ENCODE results near the gene FSD1L.
"Not testable (repeated sequence)": the region's sequence is repeated elsewhere in the genome, so short reads cannot be mapped to it uniquely, and the experiment has no call there.

Gene FSD1L

DNA sequence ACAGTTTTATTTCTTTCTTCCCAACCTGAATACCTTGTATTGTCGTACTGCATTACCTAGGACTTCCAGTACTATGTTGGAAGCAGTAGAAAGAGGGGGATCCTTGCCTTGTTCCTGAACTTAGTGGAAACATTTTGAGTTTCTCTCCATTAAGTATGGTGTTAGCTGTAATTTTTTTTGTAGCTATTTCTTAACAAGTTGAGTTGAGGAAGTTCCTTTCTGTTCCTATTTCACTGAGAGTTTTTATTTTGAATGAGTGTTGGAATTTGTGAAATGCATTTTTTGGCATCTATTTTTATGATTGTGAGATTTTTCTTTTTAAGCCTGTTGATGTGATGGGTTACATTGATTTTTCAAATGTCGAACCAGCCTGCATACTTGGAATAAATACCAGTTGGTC, 49.0 kb downstream of the FSD1L start:
- DNase-seq, result no peak

DNA sequence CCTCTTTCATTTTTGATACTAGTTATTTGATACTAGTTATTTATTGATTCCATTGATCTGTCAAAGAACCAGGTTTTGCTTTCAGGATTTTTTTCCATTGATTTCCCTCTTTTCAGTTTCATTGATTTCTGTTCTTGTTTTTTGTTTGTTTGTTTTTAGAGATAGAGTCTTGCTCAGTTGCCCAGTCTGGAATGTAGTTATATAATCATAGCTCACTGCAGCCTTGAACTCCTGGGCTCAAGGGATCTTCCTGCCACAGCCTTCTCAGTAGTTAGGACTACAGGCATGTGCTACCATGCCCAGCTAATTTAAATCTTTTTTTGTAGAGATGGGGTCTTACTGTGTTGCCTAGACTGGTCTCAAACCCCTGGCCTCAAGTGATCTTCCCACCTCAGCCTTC, 49.9 kb downstream of the FSD1L start:
- DNase-seq, result no peak

DNA sequence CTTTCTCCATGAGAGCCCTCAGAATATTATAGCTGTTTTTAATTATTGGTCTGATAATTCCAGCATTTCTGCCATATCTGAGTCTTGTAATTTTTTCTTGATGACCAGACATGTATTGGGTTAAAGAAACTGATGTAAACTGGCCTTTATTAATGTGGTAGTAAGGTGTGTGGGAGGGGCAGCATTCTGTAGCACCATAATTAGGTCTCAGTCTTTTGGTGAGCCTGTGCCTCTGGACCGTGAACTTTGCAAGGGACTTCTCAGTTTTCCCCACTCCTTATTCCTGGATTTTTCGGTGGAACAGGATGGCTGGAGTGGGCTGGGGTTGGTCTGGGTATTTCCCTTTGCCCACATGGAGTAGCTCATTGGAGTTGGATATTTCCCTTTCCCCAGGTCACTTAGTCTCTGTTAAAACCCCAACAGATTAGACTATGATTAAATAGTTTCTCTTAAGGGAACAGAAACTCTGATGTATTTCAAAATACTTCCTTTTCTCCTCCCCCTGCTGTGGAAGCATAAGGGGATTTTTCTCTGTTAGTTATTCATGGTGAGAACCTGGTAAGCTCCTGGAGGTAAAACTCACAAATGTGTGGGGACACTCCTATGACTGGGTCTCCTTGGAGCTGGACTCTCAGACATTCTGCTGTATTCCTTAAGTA, 52.4 kb downstream of the FSD1L start:
- DNase-seq, result no peak

DNA sequence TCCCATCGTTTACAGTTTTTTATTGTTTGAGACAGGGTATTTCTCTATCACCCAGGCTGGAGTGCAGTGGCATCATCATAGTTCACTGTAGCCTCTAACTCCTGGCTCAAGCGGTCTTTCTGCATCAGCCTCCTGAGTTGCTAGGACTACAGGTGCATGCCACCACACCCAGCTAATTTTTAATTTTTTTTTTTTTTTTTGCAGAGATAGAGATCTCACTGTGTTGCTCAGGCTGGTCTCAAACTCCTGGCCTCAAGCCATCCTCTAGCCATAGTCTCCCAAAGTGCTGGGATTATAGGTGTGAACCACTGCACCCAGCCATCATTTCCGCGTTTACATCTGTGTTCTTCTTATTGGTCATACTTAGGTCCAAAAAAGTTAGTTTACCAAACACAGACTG, 53.6 kb downstream of the FSD1L start:
- no peak for DNase-seq

DNA sequence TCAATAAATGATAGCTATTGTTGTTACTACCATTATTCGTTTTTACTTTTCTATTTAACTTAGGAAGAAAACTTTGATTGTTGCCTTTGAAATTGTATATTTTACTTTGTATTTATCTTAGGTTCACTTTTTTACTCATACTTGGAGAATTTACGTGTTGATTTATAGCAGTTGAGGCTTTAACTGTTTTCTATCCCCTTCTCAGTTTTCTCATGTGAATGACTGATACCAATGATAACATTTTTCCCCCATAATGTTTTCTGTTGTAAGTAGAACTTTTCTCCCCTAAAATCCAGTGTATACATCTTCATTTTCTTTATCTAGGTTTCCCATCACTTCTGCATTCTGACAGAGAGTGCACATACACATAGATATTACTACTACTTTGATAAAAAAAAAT, 54.4 kb downstream of the FSD1L start:
- DNase-seq, result no peak

DNA sequence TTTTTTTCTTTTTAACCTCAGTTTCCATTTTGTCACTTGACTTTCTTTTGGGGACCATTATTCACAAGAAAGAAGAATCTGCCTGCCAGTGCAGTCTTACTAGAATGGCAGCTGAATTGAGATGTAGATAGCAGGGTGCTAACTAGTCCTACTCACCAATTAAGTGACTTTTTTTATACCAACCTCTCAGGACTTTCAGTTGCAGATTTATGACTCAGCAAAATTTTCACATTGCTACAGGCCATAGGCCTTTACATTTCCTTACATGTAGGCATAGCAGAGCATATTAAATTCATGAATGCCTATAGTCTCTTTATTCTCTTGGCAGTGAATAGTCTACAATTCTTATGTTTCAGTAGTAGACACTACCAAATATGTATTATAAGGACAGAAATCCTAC, 56.0 kb downstream of the FSD1L start:
- no peak for DNase-seq

DNA sequence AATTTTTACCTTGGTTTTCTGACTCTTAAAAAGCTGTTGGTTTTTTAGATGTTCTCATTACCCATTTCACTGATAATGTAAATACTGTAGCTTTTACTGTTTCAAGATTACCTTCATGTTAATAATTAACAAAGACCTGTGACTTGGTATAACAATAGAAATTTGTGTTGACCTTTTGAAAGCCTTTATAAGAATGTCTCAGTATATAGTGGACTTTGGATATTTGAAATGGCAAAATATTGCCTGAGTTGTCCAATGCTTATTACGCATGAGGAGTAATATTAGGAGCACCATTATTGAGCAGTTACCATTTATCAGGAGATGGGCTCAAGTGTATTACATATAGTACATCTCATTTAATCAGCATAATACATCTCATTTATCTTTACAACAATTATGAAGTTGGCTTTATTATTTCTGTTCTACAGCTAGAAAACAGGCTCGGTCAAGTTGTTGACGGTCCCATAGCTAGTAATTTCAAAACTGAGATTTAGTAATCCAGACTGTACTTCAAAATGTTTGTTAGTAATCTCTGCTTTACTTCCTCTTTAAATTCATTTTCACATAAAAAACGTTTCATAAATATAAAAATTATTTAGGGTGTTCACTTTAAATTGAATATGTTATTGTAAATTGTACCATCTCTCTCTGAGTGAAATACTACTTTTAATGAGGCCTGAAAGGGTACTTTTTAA, 59.4 kb downstream of the FSD1L start:
- no peak for DNase-seq

DNA sequence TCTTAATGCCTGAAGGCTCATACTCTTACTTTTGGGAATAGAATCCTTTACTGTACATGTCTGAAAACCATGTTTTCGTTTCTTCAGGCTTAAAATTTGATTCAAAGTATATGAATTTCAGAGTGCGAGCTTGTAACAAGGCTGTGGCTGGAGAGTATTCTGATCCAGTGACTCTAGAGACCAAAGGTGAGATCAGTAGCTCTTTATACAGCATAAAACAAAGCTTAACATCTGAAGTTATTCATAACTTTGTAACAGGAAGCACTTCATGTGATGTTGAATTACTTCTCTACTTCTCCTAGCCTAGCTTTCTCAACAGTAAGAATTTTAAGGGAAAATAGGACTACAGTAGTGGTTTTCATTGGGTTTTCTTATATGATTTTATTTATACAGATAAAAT, 60.7 kb downstream of the FSD1L start:
- DNase-seq, result no peak

DNA sequence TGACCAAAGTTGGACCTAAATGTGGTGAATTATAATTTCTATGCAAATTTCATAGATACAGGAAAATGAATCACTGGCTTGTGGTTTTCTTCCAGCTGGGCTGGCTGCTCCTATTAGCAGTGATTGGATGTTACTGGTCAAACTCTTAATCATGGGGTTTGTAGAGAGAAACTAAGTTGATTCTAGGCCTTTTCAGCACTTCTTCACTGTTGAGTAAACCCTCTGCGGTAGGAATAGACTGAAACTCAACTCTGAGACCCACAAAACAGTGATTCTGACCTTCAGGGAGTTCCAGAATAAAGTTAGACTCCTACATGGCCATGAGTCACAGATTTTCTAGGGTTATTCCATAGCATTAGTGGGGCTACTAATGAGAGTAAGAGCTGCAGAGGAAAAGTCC, 62.2 kb downstream of the FSD1L start:
- DNase-seq, result no peak

DNA sequence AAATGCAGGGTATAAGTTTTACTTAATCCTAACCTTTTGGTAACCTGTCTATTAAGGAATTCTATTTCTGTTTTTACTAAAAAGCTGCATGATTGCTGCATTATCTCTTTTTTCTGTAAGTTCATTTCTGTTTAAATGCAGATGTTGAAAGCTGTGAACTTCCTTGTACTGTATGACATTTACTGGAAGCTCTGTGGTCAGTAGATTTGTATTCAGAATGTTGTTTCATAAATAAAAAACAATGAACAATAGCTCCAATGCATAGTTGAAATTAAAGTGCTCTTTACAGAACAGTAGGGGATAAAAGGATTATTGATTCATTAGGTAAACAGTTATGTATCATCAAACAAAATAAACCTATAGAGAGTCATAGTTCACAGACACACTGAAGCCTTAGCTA, 63.6 kb downstream of the FSD1L start:
- DNase-seq, result no peak

DNA sequence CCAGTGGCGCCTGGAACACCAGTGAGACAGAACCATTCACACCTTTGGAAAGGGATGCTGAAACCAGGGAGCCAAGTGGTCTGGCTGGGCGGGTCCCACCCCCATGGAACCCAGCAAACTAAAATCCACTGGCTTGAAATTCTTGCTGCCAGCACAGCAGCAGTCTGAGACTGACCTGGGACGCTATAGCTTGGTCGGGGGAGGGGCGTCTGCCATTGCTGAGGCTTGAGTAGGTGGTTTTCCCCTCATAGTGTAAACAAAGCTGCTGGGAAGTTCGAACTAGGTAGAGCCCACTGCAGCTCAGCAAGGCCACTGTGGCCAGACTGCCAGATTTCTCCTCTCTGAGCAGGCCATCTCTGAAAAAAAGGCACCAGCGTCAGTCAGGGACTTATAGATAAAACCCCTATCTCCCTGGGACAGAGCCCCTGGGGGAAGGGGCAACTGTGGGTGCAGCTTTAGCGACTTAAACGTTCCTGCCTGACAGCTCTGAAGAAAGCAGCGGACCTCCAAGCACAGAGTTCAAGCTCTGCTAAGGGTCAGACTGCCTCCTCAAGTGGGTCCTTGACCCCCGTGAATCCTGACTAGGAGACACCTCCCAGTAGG, 68.1 kb downstream of the FSD1L start:
- no peak for DNase-seq

DNA sequence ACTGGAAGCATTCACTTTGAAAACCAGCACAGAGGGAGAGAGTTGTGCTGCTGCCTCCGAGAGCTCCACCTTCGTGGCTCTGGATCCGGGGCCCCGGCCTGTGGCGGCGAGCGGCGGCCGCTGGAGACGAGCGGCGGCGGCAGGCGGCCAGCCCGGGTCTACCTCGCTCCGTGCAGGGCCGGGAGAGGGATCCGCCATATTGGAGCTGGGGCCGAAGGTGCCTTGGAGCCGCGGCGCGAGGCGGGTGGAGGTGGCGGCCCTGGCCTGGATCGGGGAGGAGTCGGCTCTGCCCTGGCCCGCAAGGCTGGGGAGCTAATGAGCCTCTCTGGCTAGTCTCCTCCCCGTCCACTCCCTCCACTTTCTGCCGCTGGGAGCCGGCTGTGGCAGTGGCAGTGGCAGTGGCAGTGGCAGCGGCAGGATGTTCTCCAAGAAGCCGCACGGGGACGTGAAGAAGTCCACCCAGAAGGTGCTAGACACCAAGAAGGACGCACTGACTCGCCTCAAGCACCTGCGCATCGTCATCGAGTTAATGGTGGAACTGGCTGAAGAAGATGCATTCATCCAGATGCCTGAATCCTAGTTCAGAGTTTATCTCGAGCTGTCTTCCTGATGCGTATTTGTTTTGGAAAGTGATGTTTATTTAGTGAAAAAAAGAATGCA, 72.0 kb downstream of the FSD1L start:
- DNase-seq, result peak; percentile 10

DNA sequence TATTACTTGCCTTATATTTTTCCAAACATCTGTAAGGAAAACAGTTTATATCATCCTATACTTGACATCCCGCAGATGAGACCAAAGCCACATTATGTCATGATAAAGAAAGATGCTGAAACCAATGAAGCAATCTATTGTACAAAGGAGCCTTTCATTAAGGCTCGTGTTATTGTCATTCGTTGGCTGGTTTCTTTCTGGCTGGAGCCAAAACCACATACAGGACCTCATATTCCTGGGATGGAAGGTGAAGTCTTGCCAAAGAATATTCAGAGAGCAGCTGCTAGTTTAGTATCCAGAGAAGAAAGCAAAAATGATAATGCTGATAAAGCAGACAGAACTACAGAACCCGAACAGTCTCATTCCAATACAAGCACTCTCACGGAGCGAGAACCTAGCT, 73.2 kb downstream of the FSD1L start:
- not testable (repeated sequence) for DNase-seq

DNA sequence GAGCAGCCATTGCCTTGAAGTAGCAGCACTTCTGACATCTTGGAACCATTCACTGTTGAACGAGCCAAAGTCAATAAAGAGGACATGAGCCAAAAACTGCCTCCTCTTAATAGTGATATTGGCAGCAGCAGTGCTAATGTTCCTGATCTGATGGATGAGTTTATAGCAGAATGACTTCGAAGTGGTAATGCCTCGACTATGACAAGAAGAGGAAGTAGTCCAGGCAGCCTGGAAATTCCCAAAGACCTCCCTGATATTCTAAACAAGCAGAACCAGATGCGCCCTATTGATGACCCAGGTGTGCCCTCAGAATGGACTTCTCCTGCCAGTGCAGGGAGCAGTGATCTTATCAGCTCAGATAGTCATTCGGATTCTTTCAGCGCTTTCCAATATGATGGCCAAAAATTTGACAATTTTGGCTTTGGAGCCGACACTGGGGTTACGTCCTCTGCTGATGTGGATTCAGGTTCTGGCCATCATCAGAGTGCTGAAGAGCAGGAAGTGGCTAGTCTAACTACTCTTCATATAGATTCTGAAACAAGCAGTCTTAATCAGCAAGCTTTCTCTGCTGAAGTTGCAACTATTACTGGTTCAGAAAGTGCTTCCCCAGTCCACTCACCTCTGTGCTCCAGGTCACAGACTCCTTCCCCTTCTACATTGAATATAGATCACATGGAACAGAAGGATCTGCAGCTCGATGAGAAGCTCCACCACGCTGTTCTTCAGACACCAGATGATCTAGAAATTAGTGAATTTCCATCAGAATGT, 75.0 kb downstream of the FSD1L start:
- not testable (repeated sequence) for DNase-seq

DNA sequence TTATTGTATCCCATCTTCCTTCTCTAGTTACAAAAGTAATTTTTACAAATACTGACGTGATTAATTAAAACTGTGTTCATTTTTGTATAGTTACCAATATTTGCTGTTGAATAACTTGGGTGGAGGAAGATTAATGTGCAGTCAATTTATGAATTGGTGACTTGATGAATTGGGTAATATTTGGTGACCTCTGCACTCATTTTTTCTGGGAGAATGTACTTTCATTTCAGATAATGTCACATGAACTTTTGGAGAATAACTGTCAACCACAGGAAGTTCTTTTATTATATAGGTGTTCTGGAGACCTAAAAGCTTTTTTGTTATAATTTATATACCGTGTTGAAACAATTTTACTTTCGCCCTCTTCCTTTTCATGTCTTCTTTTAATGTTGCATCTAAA, 83.7 kb downstream of the FSD1L start:
- no peak for DNase-seq

DNA sequence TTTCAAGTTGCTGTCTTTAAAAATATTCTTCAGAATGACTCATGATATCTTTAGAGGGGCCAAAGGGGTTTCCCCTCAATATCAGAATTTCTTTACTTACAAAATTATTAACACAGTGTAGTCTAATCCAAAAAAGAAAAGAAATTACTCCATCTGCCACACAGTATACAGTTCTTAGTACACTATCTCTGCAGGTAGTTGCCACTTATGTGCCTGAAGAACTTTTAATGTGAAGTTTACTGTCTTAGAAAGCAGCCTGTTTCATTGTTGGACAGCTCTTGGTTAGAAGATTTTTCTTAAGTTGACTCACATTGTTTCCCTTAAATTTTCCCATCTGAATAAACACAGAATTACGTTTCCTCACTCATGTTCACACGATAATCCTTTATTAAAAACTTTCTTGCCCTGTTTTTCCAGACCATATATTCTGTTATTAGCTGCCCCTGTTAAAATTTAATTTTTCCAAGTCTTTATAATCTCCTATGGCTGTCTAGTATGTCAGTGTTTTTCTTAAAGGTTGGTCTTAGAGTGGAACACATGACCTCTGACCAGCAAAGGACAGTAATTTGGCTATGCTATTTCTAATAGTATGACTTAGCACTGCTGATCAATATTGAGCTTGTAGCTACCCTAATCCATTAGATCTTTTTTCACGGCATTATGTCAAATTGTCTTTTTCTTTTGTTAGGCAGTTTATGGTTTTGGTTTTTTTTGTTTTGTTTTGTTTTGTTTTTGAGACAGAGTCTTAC, 88.3 kb downstream of the FSD1L start:
- no peak for DNase-seq

DNA sequence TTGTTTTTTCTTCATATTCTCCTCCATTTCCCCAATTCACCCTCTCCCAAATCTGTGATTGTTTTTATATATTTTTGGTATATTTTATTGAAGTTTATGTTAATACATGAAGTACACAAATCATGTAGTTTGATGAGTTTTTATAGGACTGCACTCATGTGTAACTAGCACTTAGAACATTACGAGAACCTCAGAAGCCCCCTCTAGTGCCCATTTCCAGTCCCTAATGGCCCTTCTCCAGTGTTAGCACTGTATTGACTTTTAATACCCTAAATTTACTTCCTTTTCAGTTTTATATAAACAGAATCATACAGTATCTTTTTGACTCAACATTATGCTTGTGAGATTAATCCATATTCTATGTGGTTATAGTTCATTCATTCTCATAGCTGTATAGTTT, 91.6 kb downstream of the FSD1L start:
- no peak for DNase-seq

DNA sequence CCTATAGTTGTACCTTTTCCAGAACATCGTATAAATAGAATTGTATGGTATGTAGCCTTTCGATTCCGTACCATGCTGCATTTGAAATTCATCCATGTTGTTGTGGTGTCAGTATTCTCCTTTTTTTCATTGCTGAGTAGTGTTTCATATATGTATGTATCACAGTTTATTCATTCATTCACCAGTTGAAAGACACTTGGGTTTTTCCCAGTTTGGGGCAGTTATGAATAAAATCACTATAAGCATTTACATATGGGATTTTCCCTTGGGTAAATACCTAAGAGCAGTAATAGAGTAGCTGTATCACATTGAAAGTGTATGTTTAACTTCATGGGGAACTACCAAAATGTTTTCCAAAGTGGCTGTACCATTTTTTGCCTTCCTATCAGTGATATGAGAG, 94.0 kb downstream of the FSD1L start:
- no peak for DNase-seq

DNA sequence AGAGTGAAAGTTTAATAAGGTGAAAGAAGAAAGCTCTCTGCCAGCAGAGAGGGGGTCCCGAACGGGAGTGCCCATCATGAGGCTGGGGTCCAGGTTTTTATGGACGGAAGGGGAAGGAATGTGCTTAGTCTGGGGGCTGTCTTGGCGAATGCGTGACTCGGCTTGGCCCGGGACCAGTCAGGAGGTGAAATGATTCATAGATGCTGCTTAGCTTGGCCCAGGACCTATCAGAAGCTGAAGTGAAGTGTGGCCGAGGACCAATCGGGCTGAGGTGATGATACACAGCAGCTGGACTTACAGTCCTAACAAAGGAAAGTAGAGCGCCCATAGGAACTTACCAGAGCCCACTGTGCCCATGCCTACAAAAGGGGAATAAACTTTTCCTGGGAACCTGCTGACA, 106.2 kb downstream of the FSD1L start:
- DNase-seq, result no peak

DNA sequence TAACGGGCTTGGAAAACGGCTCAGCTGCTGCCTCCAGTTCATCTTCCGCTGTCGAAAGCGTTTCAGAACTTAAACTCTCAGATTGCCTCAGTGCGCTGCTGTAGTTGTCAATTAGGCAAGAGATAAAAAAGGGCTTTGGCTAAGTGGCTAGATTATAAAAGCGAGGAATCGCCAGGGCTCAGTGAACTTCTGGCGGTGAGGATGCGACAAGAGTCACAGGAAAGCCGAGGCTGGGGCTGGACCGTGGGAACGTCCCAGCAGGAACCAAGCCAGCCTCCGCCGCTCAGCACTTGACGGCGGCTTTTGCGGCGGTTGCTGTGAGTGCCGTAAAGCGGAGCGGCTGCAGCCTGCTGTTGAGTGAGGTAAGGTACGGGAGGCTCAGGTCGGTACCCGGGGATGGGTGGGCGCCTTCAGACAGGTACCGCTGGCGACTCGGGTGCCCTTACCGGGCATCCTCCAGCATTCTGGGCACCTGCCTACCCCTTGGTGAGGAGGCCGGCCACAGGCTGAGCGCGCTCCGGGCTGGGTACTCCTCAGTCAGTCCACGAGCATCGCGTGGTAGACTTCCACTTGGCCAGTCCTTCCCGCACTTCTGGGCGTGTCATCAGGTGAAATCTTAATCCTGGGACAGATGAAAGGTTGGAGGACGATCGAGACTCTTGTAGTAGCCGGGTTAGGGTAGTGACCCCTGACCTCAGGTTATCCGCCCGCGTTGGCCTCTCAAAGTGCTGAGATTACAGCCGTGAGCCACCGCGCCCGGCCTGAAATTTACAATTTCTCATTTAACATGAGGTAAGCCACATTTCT, 110.2 kb downstream of the FSD1L start, which contains the start of gene FKTN:
Gene FKTN, plus strand, starts transcription at position 328 of the 807 bp plus-strand sequence. CDS start 16,902 bp downstream, outside the sequence.
- DNase-seq, result peak; percentile 98

DNA sequence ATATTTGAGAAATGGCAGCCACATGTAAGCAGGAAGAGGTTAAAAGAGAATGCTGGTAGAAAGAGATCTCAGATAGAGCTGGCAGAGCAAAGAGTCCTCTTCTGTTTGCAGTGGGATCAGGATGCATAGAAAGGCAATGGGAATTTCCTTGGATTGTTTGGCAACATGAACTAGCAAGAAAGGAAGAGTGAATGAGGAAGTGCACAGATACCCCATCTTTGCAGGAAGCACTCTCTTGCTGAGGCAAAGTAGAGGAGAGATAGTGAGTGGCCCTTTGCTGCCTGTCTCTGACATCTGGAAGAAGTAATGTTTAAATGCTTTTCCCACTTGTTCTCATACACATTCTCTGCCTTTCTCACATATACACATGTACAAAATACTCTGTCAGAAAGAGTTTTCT, 124.6 kb downstream of the FSD1L start:
- no peak for DNase-seq

Measured in retina (tissue), 1 donor.